Measurements from ENCODE around the gene LAMC1.

DNA sequence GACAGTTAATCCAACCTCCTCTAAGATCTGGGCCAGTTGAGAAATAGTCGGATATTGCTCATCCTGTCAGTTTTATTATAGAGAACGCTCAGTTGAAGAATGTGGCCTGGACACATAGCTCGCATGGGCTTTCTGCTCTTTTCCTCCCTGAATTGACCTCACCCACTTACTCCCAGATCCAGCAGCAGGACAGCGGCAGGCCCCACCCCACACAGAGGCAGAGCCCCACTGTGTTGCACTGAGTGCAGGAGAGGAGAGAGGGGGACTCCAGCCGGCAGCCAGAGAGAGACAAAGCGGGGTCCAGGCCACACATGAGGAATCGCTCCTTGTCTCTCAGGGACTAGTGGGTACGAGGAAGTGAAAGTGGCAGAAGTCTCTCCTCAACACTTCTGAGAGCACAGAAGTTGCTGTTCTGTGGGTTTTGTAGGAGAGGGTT lies 78.6 kb downstream of the LAMC1 start:
- TF ChIP-seq, protein P1, sequence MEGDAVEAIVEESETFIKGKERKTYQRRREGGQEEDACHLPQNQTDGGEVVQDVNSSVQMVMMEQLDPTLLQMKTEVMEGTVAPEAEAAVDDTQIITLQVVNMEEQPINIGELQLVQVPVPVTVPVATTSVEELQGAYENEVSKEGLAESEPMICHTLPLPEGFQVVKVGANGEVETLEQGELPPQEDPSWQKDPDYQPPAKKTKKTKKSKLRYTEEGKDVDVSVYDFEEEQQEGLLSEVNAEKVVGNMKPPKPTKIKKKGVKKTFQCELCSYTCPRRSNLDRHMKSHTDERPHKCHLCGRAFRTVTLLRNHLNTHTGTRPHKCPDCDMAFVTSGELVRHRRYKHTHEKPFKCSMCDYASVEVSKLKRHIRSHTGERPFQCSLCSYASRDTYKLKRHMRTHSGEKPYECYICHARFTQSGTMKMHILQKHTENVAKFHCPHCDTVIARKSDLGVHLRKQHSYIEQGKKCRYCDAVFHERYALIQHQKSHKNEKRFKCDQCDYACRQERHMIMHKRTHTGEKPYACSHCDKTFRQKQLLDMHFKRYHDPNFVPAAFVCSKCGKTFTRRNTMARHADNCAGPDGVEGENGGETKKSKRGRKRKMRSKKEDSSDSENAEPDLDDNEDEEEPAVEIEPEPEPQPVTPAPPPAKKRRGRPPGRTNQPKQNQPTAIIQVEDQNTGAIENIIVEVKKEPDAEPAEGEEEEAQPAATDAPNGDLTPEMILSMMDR (IDR thresholded peaks at IDR 0.05 in 2 of 3, conservative IDR thresholded peaks at IDR 0.05 in 1 of 3; ENCODE audit: borderline replicate concordance in 1 of 3, insufficient read depth in 1 of 3, low read depth in 2 of 3, low read length in 2 of 3): no peak
- TF ChIP-seq YY1 (IDR thresholded peaks at IDR 0.05; ENCODE audit: extremely low read depth, insufficient replicate concordance, low read depth, low read length): no peak
- TF ChIP-seq ZNF274 (IDR thresholded peaks at IDR 0.05; ENCODE audit: low read depth, low read length): no peak
- no peak for TF ChIP-seq EGR1 (IDR thresholded peaks at IDR 0.05; ENCODE audit: low read depth)
- no peak for TF ChIP-seq POLR2AphosphoS5 (IDR thresholded peaks at IDR 0.05; ENCODE audit: low read depth, low read length)
- TF ChIP-seq, protein P2, sequence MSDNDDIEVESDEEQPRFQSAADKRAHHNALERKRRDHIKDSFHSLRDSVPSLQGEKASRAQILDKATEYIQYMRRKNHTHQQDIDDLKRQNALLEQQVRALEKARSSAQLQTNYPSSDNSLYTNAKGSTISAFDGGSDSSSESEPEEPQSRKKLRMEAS (IDR thresholded peaks at IDR 0.05): no peak

Measured in HCT116 (cell line).